ENCODE measurements around the gene PPEF1. TPM values are rescaled to one million over a fixed set of nuclear protein-coding genes. Genes with fewer than 3 reads are reported as not detected.
"Not testable (repeated sequence)": the region's sequence is repeated elsewhere in the genome, so short reads cannot be mapped to it uniquely, and the experiment has no call there.

Gene PPEF1
- total RNA-seq, 1 donor from 2014 or later = not detected

DNA sequence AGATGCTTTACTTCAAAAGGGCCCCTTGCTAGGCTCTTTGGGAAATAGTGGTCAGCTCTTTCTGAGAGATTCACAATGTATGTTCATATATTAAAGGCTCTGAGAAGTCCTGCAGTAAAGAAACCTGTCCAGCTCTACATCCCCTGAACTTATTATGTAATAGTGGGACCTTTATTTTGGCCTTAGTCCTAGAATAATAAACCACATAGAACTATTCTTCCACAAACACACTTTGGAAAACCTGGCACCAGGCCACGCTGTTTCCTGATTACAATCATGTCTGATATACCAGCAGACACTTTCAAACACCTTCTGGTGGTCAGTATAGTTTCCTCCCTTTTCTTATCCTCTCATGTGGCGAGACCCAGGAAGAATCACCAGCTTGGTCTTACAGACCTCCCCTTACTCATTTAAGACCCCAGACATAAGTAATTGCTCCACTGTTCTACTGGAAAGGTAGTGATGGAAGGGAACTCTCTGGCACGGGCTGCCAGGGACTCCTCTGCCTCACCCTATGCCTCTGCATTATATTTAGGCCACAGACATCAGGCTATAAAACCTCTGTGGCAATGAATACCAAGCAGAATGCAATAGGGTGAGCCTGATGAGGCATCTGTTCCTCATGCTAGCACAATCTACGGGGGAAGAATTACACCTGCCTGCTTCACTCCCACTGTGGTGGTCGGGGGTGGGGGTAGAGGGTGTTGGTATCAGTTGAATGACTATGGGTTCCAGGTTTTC lies 5.7 kb upstream of the PPEF1 start:
- DNase-seq (ENCODE audit: low spot score) = no peak

- no peak for DNase-seq (ENCODE audit: low spot score)
Measured at GRCh38 chrX:18702362-18703195, 4.9 kb upstream of the PPEF1 start.

- no peak for DNase-seq (ENCODE audit: low spot score)
Measured at GRCh38 chrX:18709833-18710232, 2.4 kb downstream of the PPEF1 start.

DNA sequence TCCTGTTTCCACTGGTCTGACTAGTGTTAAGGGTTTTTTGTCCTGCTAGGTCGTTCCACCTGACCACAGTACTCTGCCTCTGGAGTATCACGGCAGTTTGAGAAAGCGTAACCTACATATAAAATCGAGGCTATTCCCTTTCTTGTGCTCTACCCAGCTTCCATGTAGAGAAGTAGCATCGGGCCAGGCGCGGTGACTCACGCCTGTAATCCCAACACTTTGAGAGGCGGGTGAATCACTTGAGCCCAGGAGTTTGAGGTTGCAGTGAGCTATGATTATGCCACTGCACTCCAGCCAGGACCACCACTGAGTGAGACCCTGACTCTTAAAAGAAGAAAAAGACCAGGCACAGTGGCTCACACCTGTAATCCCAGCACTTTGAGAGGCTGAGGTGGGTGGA lies 7.5 kb downstream of the PPEF1 start:
- DNase-seq (ENCODE audit: low spot score) = no peak

GRCh38 chrX:18719852-18720251 lies 12.4 kb downstream of the PPEF1 start:
- no peak for DNase-seq (ENCODE audit: low spot score)

DNA sequence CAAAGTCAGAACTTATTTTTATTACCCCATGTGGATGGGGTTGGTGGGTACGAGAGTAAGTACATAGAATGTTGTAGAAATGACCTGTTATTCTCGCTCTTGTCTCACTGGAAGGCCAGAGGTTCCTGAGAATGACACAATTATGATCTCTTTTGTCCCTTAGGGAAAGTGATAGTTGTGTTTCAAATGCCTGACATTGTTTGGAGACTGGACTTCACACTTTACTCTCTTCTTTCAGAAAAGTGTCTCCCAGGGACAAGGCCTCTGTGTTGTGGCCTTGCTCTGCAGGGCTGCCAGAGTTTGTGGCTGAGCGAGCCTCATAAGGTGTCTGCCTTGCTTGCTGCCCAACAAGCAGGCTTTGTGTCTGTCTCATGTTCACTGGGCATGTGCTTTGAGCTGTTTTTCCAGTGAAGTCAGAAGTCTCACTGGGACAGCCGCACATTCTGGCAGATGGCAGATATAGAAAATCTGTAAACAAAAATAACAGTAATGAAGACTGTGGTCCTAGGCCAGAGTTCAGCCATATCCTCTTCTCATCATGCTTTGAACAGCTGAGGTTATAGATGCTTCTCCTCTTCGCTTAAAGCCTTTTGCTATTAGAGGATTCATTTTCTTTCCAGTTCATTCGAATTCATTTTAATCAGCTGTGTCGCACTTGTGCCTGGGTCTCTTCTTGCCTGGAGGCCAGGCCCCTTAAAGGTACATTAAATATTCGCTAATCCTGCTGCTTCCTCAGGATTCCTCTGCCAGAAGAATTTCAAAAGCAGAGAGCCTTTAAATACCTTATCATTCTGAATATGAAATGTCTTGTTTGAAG lies 14.4 kb downstream of the PPEF1 start:
- DNase-seq (ENCODE audit: low spot score) = no peak

DNA sequence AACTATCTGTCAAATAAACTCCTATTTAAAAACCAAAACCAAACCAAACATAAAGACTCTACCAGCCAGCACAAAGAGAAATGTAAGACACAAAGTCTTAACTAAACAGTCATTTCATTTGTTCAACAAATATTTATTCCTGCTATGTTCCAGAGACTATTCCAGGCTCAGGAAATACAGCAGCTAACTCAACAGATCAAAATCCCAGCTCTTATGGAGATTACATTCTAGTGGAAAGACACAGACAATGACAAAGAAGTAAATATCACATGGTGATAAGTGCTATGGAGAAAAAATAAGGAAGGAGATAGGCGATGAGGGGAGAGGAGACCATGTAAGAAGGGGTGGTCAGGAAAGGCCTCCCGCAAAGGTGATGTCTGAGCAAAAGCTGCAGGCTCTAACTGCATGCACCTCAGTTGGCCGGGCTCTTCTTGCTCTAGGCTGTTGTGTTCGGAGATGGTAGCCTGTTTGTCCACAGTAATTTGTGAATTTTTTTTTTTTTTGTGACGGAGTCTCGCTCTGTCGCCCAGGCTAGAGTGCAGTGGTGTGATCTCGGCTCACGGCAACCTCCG lies 15.1 kb downstream of the PPEF1 start:
- no peak for DNase-seq (ENCODE audit: low spot score)

- no peak for DNase-seq (ENCODE audit: low spot score)
Measured at GRCh38 chrX:18725310-18725943, 18.0 kb downstream of the PPEF1 start.

GRCh38 chrX:18733287-18733686 lies 25.8 kb downstream of the PPEF1 start:
- DNase-seq (ENCODE audit: low spot score) = no peak

GRCh38 chrX:18739609-18740008 lies 32.2 kb downstream of the PPEF1 start:
- DNase-seq (ENCODE audit: low spot score) = not testable (repeated sequence)

DNA sequence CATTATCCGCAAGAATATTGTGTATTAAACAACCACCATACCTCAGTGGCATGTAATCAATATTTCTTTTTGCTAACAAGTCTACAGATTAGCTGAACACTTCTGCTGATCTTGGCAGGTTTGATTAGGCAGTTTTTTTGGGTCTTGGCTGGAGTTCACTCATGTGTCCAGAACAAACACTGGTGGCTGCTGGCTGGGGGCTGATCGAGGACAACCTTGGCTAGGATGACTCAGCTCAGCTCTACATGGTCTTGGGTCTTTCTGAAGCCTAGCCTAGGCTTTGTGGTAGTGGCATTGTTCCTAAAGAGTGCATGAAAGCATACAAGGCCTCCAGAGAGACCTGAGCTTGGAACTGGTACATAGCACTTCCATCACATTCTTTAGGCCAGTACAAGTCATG lies 41.1 kb downstream of the PPEF1 start:
- no peak for DNase-seq (ENCODE audit: low spot score)

GRCh38 chrX:18753631-18754030 lies 46.2 kb downstream of the PPEF1 start:
- DNase-seq (ENCODE audit: low spot score) = no peak

- DNase-seq (ENCODE audit: low spot score) = no peak
Measured at GRCh38 chrX:18755651-18756050, 48.2 kb downstream of the PPEF1 start.

DNA sequence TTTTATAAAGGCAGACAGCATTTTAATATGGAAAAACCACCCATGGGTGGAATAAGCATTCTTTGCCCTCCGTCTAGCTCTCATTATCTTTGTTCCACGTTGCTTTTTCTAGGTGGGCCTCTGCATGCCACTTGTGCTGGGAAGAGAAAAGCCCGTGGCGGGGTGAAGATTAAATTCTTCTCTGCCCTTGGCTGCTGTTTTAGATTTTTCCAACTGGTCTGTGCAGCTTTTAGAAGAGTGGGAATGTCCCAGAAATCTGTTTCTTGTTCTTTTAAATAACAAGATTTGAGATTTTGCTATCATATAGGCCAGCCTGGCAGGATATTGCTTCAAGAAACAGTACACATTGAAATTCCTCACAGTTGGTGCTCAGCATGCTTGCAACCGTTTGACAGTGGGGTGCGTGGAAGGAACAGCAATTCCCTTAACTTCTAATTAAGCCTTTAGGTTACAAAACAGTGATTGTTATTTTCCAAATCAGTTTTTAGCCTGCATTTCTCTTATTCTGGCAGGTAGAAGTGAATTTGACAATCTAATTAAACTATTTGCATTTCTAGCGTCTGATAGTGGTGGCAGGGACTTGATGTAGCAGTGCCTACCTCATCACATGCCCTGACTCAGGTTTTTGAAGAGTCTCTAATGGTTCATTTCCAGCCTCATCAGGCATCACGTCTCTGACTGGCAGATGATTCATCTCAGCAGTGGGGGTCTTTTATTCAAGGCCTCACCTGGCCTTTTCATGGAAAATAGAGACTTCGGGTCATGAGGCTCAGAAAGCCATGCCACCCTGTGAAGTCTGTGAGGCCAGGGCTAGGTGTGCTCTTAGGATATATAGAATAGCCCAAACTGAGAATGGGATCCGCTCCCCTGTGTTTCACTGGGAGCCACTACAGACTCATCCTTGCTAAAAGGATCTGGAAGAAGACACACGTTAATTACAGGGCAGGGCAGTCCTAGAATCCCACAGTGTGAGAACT lies 50.8 kb downstream of the PPEF1 start:
- no peak for DNase-seq (ENCODE audit: low spot score)

DNA sequence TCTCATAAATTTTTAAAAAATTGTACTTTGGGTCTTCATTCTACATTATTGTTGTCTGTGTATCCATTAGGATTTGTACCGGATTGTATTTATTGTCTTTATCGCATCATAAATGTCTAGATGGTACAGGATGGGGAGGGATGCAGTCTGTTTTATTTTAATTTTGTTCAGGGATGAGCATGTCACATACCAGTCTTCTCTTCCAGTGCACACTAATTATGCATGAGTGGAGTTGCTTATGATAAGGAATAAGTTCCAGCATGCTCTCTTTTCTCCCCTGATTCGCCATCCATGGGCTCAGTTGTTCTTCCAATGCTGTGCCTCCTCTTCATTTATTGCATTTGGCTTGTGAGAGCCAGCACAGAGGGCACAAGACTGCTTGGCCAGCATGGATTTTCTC lies 54.3 kb downstream of the PPEF1 start:
- no peak for DNase-seq (ENCODE audit: low spot score)

- DNase-seq (ENCODE audit: low spot score) = not testable (repeated sequence)
Measured at GRCh38 chrX:18763106-18763505, 55.7 kb downstream of the PPEF1 start.

GRCh38 chrX:18769364-18769763 lies 61.9 kb downstream of the PPEF1 start:
- no peak for DNase-seq (ENCODE audit: low spot score)

DNA sequence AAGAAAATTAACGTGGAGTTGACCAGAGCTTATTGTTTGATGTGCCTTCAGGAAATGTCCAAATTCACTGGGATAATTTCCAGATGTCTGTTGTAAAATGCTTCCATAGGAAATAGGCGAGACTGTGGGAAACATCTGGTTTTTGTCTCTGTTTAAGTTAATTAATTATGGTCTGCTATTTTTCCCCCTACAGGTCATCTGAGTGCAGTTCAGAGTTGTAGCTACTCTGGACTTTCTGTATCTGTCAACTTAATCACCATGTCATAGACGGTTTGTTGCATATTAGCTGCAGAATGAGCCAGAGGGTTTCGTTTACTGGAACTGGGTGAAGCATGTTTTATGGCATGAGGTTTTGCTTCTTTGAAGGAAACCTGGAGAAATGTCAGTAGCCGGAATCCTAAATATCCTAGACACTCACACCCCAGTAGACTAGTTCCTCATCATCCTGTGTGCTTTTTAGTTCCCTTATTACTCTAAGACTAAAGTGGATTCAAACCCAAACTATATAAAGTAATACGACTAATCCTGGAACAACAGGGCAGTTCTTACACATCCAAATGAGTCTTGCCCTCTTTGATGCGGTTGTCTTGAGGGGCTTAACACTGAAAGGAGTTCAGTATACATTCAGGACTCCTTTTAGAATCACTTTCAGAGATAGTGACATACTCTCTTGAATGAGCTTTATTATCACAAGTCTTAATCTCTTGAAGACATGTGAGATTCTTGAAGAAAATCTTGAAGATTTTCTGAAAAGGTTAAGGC lies 62.5 kb downstream of the PPEF1 start:
- DNase-seq (ENCODE audit: low spot score) = no peak

GRCh38 chrX:18789916-18790315 lies 82.5 kb downstream of the PPEF1 start:
- DNase-seq (ENCODE audit: low spot score) = no peak
